CD4-positive, alpha-beta T cell treated with Interleukin-15 for 4 hours (primary cell): Measurements from ENCODE around the gene PACRG.

ENCODE experiments used
- DNase-seq: peaks from one replicate; pipeline ENCODE4 v3.0.0-alpha.2; 2020; ENCODE audit warnings: low spot score

Gene PACRG

DNA sequence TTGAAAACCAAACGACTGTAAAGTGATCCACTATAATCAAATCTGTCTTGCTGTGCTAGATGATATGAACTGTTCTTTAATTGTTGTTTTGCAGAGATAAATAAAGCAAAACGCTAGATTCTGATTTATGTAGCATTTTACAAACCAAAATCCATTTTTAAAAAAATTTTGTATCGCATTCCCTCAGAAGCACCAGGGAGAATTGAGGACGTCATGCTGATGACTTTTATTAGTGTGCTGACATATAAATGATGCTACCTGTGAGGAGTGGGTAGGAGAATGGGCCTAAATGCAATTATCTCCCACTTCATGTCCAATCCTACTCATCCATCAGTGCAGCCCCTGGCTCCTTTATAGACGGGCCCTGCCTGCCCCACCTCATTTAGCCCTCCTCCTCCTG, 282.4 kb downstream of the PACRG start:
- DNase-seq, result no peak

DNA sequence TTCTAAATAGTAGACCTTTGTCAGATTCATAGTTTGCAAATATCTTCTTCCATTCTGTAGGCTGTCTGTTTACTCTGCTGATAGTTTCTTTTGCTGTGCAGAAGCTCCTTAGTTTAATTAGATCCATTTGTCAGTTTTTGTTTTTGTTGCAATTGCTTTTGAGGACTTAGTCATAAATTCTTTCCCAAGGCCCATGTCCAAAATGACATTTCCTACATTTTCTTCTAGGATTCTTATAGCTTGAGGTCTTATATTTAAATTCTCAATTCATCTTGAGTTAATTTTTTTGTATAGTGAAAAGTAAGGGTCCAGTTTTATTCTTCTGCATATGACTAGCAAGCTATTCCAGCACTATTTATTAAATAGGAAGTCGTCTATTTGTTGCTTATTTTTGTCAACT, 287.0 kb downstream of the PACRG start:
- no peak for DNase-seq

DNA sequence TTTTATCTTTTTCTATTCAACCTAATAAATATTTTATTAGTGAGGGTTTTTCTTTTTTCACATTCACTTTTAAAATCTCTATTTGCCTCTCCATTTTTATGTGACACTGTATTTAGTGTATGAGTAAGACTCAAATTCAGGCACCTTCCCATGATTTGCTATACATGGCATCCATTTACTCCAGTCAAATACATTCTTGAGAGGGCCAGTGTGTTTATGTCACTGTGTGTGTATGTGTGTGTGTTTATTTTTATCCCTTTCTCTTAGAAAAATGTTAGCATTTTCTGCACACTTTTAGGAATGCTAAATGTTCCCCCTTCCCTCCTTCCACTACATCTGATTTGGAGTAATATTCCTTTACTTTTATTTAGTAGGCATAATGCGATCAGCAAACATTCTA, 290.0 kb downstream of the PACRG start:
- DNase-seq, result no peak

DNA sequence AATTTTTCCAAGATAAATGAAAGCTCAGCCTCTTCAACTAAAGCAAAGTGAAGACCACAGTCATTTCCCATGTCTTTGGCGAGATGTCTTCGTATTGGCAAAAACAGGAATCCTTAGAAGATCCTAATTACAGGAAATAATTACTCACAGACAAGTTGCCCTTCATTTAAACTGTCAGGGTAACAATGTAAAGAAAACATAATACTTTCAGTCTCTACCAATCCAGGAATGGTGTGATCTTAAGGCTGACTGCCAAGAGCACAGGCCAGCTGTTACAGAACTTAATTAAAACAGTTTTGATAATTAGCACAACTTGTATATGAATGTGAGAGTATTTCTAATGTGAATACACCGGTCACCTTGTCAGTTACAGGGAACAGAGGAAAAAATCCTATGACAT, 292.2 kb downstream of the PACRG start:
- no peak for DNase-seq

DNA sequence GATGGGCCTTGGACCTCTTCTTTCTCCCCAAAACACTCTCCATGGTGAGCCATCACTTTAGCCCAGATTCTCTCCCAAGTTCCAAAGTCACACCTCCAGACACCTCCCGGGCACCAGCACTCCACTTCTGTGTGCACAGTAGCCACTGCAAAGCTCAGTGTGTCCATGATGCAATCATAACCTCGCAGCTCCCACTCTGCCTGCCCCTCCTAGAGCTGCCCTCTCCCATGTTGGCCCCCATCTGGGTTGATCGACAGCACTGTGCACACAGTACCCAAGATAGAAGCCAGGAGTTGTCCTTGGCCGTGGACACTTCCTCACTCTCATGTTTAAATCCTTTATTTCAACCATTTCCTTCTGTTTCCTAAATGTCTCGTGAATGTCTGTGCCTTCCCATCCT, 293.3 kb downstream of the PACRG start:
- no peak for DNase-seq

DNA sequence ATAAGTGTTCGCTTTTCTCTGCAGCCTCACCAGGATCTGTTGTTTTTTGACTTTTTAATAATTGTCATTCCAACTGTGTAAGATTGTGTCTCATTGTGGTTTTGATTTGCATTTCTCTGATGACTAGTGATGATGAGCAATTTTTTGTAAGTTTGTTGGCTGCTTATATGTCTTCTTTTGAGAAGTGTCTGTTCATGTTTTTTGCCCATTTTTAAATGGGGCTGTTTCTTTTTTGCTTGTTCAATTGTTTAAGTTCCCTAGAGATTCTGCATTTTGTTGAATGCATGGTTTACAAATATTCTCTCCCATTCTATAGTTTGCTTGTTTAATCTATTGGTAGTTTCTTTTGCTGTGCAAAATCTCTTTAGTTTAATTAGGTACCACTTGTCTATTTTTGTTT, 295.9 kb downstream of the PACRG start:
- no peak for DNase-seq

DNA sequence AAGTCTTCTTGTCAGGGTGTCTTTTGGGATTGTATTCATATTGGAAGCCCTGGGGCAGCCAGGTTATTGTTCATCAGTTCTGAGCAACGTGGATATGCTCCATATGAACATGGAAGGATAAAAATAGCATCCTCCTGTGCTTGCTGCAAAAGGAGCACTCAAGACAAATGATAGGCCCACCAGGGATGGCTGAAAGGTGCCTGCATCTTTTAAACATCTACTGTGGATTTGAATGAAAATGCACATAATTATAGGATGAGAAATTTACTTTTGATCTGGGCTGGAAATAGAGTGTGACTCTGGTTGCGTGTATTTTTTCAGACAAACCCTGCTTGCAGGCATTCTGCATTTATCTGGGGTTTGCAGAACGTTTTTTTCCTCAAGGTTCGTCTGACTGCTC, 299.1 kb downstream of the PACRG start:
- no peak for DNase-seq

DNA sequence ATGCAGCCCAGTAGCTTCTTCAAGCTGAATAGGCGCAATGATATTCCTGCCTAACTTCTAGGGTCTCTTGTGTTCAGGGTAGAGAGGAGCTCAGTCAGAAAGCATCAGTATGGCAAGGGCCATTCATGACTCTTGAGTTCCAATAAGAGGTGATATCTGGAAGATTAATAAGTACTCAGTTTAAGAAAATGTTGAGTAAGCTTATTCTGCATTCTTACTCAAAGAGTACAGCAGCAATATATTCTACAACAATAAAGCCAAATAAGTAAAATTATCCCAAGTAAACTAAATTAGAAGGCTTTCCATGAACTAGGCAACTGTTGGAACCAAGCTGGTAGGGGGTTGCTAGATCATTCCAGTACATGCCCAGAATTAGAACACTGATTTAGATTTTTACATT, 303.2 kb downstream of the PACRG start:
- no peak for DNase-seq

DNA sequence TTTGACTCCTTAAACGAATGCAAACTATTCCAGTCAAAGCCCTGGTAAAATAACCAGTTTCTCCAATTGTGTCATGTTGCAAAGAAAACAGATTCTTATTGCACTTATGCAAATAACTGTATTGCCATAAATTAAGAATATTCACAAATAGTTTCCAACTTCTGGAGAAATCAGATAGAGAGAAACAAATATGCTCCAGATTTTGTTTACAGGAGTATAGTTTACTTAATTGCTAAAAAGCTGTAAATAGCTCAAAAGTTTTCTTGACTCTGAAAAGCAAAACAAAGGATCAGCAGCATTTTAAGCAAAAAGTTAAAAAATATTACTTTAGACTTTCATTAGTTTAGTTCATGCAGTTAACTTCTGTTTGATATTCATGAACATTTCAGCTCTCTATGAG, 304.2 kb downstream of the PACRG start:
- no peak for DNase-seq

DNA sequence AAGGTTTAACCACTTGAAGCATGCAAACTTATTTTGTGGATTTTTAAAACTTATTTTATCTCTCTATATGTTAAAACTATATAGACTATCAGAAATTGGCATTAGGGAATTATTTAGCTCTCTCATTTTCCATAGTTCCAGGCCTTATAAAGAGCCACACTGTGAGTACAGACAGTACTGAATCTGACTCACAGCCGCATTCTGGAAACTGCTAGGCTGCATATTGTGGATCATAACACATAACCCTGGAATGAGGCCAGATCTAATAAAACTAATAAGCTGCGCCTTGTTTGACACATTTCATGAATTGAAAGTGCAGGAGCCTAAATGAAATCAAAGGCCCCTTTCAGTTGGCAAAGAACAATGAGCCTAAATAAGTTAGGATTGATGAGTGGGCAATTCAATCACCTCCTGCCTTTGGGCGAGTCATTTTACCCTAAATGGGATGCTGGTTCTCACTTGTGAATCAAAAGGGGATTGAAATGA, 308.4 kb downstream of the PACRG start:
- no peak for DNase-seq

DNA sequence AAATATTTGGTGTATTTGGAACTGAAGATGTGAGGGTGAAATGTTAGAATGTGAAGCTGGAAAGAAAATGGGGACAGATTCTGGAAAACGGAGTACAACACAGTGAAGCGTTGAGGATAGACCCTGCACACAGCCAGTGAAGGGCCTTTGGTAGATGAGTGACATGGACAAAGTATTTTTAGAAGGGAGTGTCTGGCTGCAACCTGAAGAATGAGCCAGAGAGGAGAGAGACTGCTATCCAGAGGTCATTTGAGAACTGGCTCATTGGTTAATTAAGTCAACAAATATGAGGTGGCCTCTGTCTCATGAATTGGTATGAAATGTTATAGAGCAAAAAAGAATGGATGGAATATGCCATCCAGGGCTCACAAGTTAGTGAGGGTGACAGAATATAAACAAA, 310.5 kb downstream of the PACRG start:
- no peak for DNase-seq

DNA sequence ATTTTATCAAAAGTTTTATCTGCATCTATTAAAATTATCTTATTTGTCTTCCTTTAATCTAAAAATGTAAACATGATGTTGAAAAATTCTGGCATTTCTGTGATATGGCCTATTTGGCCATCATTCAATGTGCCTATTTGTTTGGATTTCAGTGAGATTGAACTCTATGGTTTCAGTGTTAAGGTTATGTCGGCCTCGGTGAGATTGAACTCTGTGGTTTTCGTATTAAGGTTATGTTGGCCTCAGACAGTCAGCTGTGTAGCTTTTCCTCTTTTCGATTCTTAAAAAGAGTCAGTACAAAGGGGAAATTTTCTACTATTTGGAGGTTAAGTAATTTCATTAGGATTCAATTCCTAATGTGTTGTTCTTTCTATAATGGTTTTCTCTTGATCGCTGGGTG, 320.6 kb downstream of the PACRG start:
- no peak for DNase-seq

DNA sequence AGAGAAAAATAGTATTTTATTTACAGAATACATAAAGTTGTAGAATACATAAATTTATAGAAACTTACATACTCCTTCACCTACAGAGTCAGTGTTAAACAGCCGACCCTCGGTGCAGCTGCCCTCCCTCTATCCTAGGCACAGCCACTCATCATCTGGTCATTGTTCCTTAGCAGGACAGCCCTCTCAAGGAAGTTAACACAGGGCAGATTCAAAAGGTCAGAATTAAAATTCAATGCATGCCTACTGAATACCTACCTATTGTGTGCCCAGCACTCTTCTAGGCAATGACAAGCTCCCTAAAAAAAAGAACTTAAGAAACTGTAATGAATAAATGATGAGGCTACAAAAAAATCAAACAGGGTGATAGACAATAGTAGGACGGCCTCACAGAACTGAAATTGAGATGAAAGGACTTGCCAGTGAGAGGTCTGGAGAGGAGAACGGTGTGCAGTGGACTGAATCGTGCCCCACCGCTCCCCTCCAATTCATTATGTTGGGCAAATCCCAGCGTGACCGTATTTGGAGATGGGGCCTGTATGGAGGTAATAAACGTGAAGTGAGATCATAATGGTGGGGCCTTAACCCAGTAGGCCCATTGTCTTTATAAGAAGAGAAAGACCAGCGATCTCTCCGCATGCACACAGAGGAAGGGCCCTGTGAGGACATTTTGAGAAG, 326.0 kb downstream of the PACRG start:
- DNase-seq, result no peak

DNA sequence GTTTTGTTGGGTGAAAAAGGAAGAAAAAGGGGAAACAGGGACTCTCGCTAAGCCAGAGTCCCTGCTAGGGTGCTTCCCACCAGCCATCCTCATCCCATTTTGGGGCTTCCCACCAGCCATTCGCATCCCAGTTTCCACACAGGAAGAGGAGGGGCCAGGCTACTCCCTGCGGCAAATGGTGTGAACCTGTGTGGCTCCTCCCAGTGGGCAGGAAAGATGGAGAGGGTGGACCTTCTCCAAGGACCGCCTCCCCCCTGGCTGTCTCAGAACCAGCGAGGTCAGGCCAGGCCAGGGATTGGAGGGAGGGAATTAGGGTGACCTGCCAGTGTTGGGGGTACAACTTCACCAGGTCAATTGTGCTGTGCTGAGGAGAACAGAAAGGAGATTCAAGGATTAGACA, 326.9 kb downstream of the PACRG start:
- DNase-seq, result no peak

DNA sequence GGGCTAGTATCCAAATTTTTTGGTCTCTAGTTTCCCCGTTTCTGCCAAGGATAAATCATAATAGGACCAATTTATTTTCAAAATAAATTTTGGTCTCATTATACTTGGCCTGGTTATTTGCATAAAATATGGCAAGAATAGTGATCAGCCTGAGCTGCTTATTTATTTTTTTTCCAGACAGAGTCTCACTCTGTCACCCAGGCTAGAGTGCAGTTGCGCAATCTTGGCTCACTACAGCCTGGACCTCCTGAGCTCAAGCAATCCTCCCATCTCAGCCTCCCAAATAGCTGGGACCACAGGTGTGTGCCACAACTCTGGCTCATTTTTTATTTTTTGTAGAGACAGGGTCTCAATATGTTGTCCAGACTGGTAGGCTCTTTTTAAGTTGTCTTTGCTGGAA, 329.5 kb downstream of the PACRG start:
- DNase-seq, result no peak

DNA sequence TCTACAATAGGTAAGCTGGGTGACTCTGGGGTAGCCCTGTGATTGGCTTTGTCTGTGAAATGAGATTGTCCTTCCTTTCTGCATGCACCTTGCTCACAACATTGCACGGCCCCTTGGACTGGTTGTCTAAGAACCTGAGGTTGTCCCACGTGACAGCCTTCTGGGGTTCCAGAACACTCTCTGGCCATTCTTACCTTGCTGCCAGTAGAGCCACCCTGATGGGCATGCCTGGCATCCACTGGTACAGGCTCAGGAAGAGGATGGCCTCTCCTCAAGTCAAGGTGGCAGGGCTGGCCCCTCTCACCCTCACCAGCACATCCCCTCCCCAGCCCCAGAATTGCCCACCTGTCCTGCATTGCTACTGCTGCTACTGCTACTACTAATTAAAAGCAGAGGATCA, 335.0 kb downstream of the PACRG start:
- DNase-seq, result no peak

DNA sequence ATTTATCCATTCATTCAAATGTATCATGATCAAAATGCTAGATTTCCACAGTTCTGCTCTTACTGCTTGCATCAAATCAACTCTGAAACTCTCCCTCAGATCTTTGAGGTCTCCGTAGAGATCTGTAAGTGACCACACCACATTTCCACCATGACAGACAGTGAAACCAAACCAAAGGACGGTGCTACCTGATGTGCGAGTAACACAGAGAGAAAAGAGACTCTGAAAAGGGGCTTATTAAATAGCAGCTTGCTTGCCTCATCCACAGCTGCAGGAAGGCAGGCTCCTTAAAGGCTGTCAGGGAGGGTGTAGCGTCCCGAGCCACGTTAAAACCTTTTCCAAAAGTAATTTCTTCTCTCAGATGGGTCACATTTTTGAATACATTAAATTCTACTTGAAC, 335.8 kb downstream of the PACRG start:
- DNase-seq, result no peak

DNA sequence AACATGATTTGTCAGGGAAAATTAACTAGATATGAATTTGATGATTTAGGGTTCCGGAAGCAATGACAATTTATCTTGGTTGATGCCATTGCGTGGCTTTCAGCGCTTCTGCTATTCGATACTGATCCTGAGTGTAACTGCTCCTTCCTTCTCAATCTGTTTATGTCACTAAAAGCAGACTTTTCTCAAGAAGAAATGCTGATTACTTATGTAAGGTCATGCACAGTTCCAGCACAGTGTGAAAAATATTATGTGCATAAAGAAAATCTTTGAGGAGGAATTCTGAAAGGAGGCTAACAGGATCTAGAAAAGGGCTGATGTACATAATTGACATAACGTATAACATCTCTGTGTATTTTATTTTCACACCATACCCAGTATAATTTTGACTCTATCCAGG, 336.6 kb downstream of the PACRG start:
- DNase-seq, result no peak

DNA sequence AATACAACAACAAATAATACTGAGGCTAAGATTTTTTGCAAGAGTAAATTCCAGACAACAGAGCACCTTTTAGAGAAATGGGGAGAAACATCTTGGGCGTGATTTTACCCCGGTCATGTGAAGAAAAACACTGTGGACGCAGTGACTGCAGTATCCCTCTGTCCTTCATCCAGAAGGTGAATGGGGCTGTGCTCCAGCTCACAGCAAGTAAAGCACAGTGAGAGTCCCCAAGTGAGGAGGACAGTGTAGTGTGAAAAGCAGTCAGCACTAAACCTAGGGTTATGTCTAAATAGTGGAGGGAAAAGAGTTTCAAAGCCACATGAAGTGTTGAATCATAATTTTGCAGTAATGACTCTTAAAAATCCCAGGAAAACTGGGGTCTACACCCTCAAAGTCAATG, 338.4 kb downstream of the PACRG start:
- DNase-seq, result no peak

DNA sequence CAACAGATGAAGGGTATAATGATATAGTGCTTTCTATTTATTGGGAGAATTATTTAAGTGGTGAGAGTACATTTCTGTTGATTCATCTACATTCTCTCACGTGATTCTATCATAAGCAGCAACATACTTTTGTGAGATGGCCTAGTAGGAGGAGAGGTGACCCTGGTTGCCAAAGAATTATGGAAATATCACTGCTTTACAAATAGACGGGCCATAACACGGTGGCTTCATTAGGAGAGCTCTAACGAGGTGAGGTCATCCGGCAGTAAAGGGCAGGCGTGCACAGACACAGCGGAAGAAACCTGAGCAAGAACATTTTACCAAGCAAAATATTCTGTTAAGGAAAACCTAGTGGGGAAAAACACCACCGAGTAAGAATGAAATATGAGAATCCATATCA, 349.4 kb downstream of the PACRG start:
- DNase-seq, result no peak

DNA sequence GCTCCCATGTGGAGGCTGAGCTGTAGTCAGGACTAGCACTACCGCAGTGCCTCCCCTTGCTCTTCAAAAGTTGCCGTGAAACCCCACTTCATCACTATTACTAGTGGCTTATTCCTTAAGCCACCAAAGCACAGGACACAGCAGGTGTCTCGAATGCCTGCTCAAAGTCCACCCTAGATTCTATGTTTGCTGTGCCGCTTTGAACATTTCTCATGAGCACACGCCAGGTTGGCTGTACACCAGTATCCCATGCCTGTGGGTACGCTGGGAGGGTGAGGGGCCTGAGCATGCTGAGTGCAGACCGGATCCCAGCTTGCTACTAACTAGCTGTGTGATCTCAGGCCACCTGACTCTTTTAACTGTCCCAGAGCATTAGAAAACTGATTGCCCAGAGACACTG, 350.9 kb downstream of the PACRG start:
- no peak for DNase-seq

DNA sequence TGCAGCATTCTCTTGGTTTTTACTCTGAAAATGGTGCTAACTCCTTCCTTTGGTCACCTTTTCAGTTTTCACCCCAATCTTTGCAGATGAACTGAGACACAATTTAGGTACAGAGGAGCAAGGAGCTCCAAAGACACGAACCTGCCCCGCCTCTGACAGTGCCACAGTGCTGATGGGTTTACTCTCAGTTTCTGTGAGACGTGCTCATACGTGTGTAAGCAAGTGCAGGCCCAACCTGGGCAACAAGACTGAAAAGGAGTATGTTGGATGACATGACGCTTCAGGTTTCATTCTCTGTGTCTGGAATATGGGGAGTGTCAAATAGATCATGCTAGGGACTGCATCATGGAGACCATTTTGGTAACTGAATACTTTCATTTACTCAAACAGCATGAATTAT, 352.5 kb downstream of the PACRG start:
- DNase-seq, result no peak

DNA sequence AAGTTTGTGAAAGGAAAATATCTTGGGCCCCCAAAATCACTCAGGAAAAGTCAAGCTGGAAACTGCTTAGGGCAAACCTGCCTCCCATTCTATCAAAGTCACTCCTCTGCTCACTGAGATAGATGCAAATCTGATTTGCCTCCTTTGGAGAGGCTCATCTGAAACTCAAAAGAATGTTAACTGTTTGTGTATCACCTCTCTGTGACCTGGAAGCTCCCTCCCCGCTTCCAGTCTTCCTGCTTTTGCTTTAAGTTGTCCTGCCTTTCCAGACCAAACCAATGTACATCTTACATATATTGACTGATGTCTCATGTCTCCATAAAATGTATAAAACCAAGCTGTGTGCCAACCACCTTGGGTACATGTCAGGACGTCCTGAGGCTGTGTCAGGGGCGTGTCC, 355.4 kb downstream of the PACRG start:
- DNase-seq, result no peak

DNA sequence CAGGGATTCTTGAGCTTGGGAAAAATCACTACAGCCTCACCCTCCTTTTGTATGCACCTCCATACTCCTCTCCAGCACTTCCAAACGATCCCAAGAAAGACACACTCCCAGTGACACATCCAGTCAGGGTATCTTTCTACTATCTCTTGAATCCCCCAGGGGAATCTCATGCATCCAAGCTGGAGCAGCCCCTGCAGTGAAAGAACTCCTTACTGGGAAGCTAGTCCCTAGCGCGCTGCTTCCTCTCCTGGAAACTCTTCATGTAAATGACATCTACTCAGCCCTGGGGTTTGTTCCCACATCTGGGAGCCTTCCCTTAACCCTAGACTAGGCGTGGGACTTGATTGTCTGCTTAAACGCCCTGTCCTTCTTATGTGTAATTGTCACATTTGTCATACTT, 357.7 kb downstream of the PACRG start:
- DNase-seq, result no peak
